ENCODE data around the gene NKAIN2.
"Not testable (repeated sequence)": the region's sequence is repeated elsewhere in the genome, so short reads cannot be mapped to it uniquely, and the experiment has no call there.

The NKAIN2 gene

DNA sequence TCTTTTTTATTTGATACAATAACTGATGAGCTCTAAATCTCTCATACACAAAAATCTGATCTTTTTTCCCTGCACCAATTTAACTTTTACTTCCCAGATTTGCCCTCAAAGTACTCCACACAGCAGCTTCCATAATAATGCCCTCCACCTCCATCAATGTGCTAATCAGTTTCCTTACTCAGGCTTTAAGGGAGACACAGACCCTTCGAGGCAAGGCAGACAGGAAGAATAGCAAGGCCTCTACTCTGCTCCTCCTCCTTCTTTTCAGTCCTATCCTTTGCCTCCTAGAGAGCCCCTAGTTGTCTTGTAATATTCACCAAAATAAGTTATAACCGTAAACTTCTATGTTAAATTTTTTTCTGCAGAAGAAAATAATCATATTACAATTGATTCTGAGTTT is 713.7 kb downstream of the NKAIN2 start:
- DNase-seq (ENCODE audit: low read depth), result no peak

DNA sequence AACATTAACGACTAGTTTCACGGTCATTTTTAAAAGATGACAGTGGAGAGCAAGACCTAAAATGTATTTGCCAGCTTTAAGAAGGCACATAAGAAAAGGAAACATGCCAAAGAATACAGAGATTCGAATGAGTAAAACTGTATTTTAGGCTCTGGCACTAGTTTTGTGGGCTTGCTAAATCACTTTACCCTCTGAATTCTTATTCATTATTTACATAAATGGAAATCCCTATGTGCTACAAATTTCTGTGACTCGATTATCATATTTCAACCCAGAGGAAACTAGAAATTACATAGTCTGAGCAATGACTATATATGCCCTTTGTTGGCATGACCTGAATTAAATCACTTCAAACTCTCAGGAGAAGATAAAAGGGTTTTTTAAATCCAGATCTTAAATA is 716.8 kb downstream of the NKAIN2 start:
- DNase-seq (ENCODE audit: low read depth), result no peak

DNA sequence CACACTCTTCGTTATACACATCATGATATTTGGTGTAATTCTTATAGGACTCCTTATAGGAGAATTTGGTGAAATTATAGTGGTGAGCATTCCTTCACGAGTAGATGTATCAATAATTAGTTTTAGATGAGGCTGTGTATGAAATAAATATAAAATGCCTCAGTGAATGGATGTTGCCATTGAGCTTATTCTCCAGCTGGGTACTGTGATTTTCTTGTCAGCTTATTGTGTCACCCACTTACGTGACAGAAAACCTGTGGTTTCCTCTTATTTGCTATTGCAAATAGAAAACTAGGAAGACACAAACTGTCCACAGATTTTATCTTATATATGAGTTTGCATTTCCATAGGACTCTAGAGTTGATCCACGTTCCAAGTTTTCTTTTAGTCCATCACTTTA is 718.7 kb downstream of the NKAIN2 start:
- DNase-seq (ENCODE audit: low read depth), result no peak

DNA sequence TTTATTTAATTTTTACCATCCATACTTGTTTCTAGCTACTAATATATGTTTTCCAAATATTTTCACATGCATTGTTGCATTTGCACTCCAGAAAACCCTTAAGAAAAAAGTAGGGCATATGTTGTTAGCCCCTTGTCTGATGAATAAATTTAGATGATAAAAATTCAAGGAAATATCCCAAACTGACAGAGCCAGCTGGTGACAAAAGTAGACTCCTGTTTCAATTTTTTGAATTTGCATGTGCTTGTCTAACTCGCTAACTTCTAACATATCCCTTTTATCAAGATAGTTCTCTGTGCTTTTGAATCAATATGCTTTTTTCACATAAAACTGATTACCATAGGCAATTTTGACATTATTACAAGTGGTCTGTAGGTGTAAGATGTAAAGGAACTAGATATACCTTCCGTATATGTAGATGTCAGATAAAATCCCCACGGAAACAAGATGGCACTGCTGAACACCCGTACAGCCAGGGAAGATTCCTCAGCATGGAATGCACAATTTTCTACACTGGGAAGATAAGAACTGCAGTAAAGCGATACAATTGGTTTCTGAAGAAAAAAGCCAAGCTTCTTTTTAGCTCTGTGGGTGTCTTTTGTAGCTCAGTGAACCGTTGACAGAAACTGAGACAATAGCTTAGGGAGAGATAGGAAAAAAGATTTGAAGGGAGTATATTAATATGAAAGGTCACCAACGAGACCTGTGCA is 721.0 kb downstream of the NKAIN2 start:
- DNase-seq (ENCODE audit: low read depth), result no peak

DNA sequence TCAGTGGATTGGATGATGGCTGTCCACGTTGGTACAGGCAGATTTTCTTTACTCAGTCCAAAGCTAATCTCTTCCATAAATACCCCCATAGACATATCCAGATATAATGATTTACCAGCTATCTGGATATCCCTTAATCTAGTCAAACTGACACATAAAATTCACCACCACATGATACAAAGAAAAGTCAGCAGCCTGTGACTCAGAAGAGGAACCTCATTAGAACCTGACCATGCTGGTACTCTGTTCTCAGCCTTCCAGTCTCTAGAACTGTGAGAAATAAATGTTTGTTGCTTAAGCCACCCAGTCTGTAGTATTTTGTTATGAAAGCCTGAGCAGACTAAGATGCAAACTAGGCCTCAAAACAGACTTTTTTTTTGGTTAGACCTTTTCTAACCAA is 727.3 kb downstream of the NKAIN2 start:
- no peak for DNase-seq (ENCODE audit: low read depth)

DNA sequence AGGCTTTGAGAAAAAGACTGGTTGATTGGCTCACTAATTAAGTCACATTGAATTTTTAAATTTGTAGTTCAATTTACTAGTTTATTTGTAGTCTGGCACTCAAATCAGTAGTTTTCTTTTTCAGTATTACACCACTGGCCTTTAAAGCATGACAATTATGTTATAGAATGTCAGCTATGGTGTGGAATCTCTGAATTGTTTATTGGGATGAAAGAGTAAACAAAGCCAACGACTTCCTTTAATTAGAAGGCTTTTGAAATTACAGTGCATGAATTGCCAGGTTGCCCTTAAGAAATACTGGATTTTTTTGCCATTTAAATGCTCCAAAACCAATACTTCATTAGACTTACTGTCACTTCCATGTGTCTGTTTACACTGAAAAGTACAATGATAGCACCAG is 731.6 kb downstream of the NKAIN2 start:
- DNase-seq (ENCODE audit: low read depth), result no peak

DNA sequence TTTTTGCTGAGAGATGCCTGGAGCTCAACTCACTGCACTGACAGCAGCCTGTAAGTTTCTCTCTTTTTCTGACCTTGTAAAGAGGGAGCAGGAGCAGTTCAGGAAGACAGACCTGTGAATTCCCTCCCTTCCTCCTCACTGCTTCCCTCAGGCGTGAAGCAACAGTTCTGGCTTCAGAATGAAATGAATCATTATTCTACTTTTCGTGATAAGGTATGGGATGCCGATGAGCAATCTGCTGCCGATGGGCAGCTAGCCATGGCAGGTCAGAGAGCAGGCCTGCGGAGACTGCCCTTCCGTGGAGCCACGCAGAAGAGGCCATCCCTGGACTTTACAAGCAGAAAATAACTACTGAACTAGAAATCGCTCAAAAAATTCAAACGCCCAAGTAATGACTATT is 732.1 kb downstream of the NKAIN2 start:
- no peak for DNase-seq (ENCODE audit: low read depth)

DNA sequence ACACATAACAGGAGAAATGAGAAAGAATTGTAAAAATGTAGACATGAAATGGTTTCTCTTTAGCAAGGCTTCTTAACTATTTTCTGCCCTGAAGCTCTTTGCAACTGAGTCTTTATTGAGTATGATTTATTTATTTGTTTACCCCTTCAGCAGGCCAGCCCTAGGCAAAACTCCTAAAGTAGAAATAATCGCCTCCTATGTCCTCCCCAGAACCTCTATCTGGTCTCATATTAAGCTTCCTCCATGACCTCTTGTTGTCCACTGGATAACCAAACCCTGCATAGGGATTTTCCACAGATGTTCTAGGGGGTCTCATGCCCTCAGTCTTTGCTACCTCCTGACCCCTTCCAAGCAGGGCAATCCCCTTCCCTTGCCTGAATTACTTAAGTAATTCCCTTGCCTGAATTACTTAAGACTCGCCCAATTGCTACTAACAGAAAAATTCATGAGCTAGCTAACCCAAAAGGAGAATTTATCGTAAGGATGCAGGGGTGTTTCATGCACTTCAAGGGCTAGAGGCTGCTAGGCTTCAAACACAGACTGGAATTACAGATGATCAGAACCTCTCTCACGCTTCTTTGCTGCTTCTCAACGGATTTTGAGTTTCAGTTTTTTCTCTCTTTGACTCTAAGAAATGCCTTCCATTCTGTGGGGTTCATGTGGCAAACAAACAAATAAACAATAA is 732.6 kb downstream of the NKAIN2 start:
- no peak for DNase-seq (ENCODE audit: low read depth)

DNA sequence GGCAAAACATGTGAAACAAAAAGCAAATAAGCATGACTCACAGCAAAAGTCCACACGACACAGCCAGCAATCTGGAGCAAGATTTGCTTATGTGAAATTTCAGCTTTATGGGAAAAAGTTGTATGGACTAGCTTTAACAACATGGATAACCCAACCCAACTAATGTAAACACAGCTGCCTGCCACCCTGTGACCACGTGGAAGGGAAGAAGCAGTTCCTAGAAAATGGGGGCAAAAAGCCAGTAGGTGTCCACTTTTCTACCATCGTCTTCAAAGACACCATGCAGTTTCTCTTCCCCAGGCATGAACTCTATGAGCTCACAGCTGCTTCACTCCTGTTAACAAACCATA is 733.2 kb downstream of the NKAIN2 start:
- no peak for DNase-seq (ENCODE audit: low read depth)

DNA sequence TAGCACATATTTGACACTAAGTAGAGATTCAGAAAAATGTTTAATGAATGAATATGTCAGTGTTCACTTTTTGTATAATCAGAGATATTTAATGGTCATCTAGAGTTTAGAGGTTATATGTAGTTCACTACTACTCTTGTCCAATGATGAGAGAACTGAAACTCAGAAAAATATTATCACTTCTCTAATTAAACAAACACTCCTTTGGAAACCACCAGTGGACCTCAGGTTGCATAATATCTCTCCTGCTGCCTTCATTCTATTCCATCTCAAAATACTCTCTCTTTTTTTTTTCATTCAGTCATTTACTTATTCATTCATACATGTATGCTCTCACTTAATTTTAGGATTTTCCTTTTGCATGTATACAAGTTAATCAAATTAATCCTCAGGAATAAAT is 735.4 kb downstream of the NKAIN2 start:
- DNase-seq (ENCODE audit: low read depth), result no peak

DNA sequence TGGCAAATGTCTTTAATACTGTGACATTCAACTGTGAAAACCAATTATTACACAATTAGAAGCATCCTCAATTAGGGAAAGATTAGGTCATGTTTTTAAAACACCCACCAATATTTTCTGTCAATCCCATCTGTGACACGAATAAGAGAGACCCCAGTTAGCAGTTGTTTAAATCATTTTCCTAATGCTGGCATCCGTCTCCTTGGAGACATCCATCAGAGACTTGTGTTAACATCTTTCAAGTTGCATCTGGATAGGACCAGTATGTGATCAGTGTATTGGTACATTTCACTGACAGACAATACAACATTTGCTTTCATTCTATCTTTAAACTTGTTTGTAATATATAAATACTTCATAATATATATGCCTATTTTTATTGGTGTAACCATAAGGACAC is 737.9 kb downstream of the NKAIN2 start:
- no peak for DNase-seq (ENCODE audit: low read depth)

DNA sequence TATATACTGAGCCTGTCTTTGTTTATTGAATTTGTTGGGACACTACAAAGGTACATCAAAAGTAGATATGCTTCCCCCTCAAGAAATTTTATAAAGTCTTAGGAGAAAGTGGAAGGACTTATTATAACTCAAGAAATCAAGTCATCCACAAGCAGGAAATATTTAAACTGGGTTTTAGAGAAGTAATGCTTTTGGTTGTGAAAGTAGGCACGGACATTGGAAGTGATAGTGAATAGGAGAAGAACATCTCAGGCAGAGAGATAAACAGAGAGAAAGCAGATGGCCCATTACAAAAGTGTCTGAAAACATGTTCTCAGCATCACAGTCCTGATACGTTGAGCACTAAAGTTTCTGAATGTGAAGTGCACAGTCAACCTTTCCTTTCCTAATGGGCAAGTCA is 742.9 kb downstream of the NKAIN2 start:
- no peak for DNase-seq (ENCODE audit: low read depth)

DNA sequence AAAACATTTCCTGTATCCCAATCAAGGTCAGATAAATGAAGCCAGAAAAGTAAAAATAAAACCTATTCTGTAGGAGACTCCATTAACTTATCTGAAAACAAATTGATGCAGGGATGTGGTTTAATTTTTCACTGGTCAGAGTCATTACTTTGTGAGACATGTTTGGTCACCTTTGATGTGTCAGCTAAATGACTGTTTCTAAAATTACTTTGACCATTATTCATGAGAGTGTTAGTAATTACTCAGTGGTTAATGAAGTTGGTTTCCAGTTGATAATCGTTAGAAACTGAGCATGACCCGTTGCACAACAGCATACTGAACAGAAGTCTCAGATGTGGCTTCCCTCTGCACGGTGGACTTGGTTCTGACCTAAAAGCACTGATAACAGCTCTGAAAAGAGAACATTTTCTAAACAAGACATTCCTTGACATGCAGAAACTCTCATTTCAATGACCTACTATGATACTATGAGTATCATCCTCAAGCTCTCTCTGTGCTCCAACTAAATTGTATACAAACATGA is 748.1 kb downstream of the NKAIN2 start:
- no peak for DNase-seq (ENCODE audit: low read depth)

DNA sequence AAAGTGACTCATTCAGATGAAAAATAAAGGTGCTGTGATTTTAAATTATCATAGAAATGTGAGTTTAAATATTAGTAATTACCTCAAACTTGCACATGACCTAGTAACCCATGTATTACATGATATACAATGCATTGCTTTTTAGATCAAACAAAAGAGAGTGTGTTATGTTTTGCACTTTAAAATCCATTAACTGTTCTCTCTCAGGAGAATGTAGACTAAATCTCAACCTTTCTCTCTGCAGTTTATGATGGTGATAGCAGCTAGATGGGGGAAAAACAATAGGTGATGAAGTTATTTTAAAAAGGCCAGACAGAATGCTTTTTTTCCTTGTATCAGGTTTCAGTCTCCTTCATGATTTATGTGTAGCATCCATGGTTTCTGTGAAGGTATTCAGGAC is 754.2 kb downstream of the NKAIN2 start:
- no peak for DNase-seq (ENCODE audit: low read depth)

DNA sequence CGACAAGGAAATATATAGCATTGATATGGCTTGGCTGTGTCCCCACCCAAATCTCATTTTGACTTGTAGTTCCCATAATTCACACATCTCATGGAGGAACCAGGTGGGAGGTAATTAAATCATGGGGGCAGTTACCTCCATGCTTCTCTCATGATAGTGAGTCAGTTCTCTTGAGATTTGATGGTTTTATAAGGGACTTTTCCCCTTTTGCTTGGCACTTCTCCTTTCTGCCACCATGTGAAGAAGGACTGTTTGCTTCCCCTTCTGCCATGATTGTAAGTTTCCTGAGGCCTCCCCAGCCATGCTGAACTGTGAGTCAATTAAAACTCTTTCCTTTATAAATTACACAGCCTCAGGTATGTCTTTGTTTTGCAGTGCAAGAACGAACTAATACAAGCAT is 756.4 kb downstream of the NKAIN2 start:
- DNase-seq (ENCODE audit: low read depth), result not testable (repeated sequence)

DNA sequence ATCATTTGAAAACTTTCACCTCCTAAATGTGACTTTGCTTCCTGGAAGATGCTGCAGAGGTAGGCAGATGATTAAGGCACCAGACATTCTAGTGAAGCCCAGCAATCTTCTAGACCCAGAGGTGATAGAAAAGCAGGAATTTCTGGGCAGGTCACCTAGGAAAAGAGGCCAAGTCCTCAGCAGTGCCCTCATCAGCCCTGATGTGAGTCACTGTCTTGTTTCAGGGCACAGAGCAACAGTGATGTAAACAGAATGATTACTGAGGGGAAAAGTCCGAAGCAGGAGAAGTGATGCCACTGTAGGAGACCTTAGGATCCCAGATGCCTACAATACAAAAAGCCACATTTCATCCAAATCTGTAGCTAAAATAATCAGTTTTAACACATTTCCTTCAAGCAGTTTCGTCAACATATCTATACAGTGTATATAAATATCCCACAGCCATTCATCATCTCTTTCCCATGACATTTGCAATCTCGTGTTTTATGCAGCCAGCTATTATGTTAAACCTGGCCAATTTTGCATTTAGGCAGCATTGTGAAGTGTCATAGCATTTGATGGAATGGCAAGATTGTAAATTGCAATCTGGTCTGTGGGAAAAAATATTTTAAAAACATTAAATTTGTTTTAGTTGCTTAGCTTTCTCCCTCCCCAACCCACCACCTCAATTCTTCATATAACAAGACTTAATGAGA is 757.4 kb downstream of the NKAIN2 start:
- DNase-seq (ENCODE audit: low read depth), result no peak

DNA sequence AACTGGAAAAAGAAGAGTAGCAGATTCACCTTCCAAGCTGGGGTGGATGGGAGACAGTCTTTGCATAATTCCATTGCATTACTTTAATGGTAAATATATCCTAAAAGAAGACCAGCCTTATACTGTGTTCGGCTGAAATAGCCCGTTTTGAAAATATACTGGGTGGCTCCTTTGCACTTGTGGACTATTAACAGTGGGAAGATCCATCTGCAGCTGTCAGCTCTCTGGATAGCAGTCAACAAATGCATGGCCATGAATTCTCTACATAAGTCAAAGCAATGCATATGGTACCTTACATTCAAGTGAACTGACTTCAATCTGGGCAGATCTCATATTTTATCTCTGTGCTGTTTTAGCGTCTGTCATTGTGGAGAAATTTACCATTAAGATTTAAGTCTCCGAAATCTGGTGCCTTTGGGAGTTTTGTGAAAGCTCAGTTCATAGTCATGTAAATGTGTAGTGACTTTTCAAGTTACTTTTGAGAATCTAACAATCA is 758.0 kb downstream of the NKAIN2 start:
- DNase-seq (ENCODE audit: low read depth), result no peak

DNA sequence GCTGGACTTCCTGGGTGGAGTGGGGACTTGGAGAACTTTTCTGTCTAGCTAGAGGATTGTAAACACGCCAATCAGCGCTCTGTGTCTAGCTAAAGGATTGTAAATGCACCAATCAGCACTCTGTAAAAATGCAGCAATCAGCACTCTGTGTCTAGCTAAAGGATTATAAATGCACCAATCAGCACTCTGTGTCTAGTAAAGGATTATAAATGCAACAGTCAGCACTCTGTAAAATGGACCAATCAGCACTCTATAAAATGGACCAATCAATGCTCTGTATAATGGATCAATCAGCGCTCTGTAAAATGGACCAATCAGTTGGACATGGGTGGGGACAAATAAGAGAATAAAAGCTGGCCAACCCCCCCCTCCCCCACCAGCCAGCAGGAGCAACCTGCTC is 760.5 kb downstream of the NKAIN2 start:
- not testable (repeated sequence) for DNase-seq (ENCODE audit: low read depth)

DNA sequence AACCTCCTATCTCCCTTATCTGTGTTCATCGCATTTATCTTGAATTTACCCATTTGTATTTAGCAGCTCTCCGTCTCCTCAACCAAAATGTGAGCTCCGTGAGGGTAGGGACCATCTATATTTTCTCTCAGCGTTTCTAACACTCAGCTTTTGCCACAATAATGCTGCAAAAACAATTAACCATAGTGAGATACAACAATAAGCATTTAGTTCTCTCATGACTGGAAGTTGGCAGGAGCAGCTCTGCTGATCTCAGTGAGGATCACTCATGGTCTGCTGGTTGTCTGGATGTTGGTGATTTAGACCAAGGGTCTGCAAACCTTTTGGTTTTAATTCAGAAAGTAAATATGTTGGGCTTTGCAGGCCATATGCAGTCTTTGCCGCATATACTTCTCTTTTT is 763.7 kb downstream of the NKAIN2 start:
- DNase-seq (ENCODE audit: low read depth), result no peak

DNA sequence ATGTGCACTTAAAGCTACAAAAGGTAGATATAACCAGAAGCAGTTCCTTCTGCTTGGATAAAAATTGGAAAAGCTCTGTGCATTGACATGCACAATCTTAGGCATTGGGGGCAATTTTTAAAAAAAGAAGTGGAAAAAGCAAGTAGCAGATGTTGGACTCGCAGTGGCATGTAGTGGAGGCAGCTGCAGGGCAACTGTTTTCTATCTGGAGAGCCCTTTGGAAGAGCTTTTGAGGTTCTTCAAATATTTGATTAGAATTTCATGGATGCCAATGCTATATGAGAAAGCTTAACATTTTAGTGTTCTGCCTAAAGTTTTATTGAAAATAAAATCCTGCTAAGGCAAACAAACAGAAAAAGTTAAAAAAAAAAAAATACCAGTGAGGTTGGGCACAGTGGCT is 770.3 kb downstream of the NKAIN2 start:
- no peak for DNase-seq (ENCODE audit: low read depth)

DNA sequence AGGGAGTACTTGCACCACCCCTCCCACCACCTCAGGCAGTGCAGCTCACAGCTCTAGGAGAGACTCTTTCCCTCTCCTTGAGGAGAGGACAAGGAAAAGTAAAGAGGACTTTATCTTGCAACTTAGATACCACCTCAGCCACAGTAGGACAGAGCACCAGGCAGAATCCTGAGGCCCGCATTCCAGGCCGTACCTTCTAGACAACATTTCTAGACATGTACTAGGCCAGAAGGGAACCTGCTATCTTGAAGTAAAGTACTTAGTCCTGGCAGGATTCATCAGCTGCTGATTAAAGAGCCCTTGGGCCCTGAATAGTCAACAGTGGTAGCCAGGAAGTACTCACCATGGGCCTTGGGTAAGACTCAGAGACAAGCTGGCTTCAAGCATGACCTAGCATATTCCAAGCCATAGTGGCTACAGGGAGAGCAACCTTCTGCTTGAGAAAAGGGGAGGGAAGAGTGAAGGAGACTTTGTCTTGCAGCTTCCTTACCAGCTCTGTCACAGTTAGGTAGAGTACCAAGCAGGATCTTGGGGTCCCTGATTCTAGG is 774.1 kb downstream of the NKAIN2 start:
- DNase-seq (ENCODE audit: low read depth), result no peak

DNA sequence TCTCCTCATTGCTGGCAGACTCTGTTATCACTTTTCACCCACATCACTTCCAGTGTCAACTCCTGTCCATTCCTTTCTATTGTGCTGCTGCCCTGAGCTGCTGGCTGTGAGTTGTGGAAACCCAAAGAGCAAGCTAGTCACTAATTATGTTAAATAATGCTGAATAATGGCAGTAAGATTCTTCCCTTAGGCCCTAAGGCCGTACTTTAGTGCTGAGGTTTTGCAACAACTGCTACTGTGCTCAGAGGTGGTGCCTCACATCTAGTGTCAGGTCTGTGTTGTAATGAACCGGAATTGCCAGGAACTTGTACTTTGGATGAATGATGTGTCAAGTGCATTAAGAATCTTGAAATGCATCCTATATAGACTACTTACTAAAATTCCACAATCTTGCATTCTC is 786.3 kb downstream of the NKAIN2 start:
- no peak for DNase-seq (ENCODE audit: low read depth)

DNA sequence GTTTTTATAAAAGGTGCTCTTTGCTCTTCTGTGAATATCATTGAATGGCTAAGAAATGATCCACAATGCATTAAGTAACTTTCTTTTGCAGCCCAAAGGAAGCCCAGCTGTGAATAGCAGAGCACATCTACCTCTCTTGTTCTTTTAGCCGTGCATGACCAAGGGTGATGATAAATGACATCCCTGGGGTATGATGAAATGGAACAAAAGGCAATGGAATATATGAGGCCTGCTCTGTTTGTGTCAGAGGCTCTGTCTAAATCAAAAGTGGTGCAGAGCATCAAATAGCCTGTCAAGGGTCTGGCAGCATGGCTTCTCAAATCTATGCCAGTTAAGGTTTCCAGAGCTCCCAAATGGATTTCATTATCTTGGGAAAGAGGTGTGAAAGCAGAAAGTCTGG is 796.0 kb downstream of the NKAIN2 start:
- DNase-seq (ENCODE audit: low read depth), result no peak

Measured in activated T-cell treated with anti-CD3 and anti-CD28 coated beads for 24 hours (primary cell).